Spinal cord (tissue), 10 donors: ENCODE measurements around the gene KLF1. TPM values are rescaled to one million over a fixed set of nuclear protein-coding genes. Genes with fewer than 3 reads are reported as not detected.
A peak's percentile ranks its signal among the peaks of the same experiment; 100 is the strongest.

Experiments
- DNase-seq, 6 donors: peaks; one replicate each; pipeline versions ENCODE4 v3.0.0 to v3.0.0-alpha.2; 2013 to 2015; ENCODE audit warnings: low spot score in 6 of 6, low read depth in 4 of 6
- H3K27ac ChIP-seq: one replicate; pipeline ENCODE4 v1.5.1; 2013; ENCODE audit warnings: low read depth, low read length, control low read depth
- H3K27me3 ChIP-seq: one replicate; pipeline ENCODE4 v1.6.1; 2013; ENCODE audit warnings: low read length; ENCODE audit not compliant: control insufficient read depth, insufficient read depth
- H3K36me3 ChIP-seq: one replicate; pipeline ENCODE4 v1.6.1; 2013; ENCODE audit warnings: low read length; ENCODE audit not compliant: control insufficient read depth, insufficient read depth
- H3K4me1 ChIP-seq: one replicate; pipeline ENCODE4 v1.6.1; 2013; ENCODE audit warnings: low read length; ENCODE audit not compliant: control insufficient read depth, insufficient read depth
- H3K4me3 ChIP-seq: one replicate; pipeline ENCODE4 v1.5.1; 2013; ENCODE audit warnings: low read depth, low read length, control low read depth
- H3K9me3 ChIP-seq: one replicate; pipeline ENCODE4 v1.6.1; 2013; ENCODE audit warnings: low read length; ENCODE audit not compliant: control insufficient read depth, insufficient read depth
- WGBS: methylation state at CpG from one replicate; pipeline ENCODE4 v1.1.5; 2013; ENCODE audit warnings: missing lambda C conversion rate; ENCODE audit not compliant: insufficient coverage; 5-methylcytosine and 5-hydroxymethylcytosine counted together
- polyA plus RNA-seq, 2 donors: library from polyadenylated mRNA; unstranded; fragments of 120-200 nt; gene quantifications; one replicate each; pipeline ENCODE4 v1.2.1, GENCODE V29; 2013; ENCODE audit not compliant: insufficient read length in 2 of 2
- total RNA-seq, 2 donors: library from RNA; depleted of rRNA in 1 of 2; stranded (reverse); fragments of 120-200 nt in 1 of 2; fragments of >200 nt in 1 of 2; gene quantifications; one replicate each; pipeline versions ENCODE4 v1.2.3 to v1.2.4, GENCODE V29; 2013 to 2014
- donor health status: healthy.

The KLF1 gene
- total and polyA plus RNA-seq, 4 donors: 0.42 to 3.2 (median 1.3) TPM

DNA sequence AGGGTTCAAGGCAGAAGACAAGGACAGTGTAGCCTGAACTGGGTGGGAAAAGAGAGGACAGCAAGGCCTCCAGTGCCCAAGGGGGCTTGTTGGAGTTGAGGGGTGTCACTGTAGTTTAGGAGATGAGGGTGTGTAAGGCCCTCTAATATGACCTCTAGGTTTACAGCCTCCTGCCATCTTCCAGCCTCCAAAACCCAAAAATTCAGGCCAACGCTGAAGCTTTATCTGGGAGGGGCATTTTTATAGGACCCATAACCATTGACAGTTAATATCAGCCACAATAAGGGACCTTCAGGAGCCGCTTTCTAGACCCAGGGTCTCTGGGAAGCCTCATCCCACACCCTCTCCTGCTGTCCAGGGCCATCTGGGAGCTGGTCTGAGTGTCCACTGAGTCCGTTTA is 2.8 kb downstream of the KLF1 start:
- H3K4me3 ChIP-seq: no peak overlapping the region
- DNase-seq: no peak
- peaks cover 41% of the 10 kb centered on the region for H3K27me3 ChIP-seq
- no peaks in the 10 kb centered on the region for H3K9me3 ChIP-seq
- WGBS: 88% methylated on average over 3 of the region's 3 CpGs
- H3K27ac ChIP-seq: no peak overlapping the region
- peaks cover 2% of the 10 kb centered on the region for H3K36me3 ChIP-seq
- H3K4me1 ChIP-seq: peaks cover 40% of the 10 kb centered on the region

DNA sequence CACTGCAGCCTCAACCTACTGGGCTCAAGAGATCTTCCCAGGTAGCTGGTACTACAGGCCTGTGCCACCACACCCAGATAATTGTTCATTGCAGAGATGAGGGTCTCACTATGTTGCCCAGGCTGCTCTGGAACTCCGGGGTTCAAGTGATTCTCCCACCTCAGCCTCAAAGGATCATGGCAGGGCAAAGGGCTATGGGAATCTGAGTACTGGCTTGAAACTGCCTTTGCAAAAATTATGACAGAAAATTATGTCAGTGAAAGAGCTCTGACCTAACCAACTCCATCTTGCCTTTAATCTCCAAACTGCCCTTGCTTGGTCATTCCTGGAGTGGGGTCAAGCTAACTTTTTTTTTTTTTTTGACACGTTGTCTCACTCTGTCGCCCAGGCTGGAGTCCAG is 4.4 kb downstream of the KLF1 start:
- Histone ChIP-seq H3K27ac (no peak overlapping the region), H3K36me3 (peaks cover 8% of the 10 kb centered on the region), H3K9me3 (no peaks in the 10 kb centered on the region), H3K4me1 (peaks cover 40% of the 10 kb centered on the region), H3K4me3 (no peak overlapping the region), H3K27me3 (peaks cover 41% of the 10 kb centered on the region)
- no peak for DNase-seq
- WGBS: no CpG with 5 or more reads among the region's 3 CpGs

DNA sequence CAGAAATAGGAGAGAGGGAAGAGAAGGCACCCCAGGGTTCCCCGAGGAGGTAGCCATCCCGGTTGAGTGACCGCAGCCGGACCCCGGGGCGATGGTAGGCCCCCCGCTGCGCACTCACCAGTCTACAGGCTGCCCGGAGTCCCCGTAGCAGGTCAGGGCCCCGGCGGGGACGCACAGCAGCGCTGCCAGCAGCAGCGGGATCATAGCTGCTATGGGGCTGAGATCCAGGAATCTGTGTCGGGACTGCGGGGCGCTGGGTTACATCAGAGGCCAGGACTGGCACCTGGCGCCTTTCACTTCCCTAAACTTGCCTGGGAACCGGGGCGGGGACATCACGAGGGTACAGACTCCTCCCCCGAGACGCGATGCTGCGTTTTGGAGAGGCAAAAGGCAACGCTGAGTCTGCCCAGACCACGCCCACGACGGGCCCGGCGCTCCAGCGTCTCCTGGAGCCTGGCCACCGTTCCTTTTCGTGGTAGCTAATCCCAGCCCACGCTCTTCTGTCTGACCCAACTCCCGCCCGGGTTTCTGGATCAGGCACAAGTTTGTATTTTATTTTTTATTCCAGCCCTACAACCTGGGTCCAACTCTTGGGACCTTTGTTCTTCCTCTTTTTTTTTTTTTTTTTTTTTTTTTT is 5.7 kb downstream of the KLF1 start, which contains the start of gene DNASE2:
Gene DNASE2, minus strand, starts transcription at position 278 of the 637 bp plus-strand sequence. Its CDS starts 74 bp downstream, at position 204.
- WGBS: 0% methylated on average over 36 of the region's 38 CpGs
- Histone ChIP-seq H3K27me3 (peaks cover 33% of the 10 kb centered on the region), H3K4me3 (peak within 1 kb of the TSS; percentile 90), H3K9me3 (no peaks in the 10 kb centered on the region), H3K27ac (peak within 1 kb of the TSS; percentile 96), H3K36me3 (peaks cover 9% of the 10 kb centered on the region), H3K4me1 (peaks cover 40% of the 10 kb centered on the region)
- DNase-seq: peak in 5 of 6 donors; percentile 61 to 95 (median 73)

DNA sequence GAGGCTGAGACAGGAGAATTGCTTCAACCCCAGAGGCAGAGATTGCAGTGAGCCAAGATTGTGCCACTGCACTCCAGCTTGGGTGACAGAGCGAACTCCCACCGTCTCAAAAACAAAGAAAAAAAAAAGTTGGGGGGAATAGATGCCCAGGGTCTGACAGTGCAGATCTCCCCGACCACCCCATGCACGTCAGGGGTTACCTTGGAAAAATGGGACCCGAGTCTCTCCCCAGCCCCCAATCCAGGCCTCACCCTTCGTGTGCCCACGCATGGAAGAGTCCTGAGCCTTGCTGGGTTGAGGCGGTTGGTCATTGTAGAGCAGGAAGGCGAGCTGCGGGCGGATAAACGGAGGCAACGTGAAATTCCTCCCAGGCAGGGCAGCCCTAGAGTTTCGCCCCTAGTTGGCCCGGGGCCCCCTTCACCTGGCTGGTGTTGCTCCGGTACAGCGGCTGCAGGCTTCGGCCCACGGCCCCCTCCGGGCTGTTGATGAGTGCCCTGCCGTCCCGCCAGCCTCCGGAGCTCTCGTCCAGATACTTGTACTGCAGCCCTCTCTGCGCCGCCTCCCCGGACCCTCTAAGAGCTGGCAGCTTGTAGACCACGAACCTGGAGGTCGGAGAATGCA is 6.3 kb downstream of the KLF1 start:
- H3K4me3 ChIP-seq: peak overlapping the region; percentile 90
- H3K36me3 ChIP-seq: peaks cover 16% of the 10 kb centered on the region
- peaks cover 27% of the 10 kb centered on the region for H3K27me3 ChIP-seq
- WGBS: 8% methylated on average over 29 of the region's 29 CpGs
- no peaks in the 10 kb centered on the region for H3K9me3 ChIP-seq
- peak in 2 of 6 donors; percentile 71 to 74 for DNase-seq
- H3K27ac ChIP-seq: peak overlapping the region; percentile 96
- H3K4me1 ChIP-seq: peaks cover 34% of the 10 kb centered on the region

DNA sequence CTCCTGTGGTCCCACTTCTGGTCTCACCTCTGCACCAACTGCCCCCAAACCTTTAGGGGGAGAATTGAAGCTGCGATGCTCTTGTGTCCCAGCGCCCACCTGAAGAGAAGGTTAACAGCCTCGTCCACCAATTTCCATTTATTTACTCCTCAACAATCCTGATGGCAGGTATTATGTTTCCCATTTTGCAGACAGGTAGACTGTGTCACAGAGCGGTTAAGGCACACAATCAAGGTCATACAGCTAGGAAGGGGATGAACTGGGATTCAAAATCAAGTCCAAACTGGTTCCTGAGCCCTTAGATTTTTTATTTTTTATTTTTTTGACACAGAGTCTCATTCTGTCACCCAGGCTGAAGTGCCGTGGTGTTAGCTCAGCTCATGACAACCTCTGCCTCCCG is 11.9 kb downstream of the KLF1 start:
- H3K4me3 ChIP-seq: no peak overlapping the region
- 91% methylated on average over 5 of the region's 6 CpGs for WGBS
- peaks cover 65% of the 10 kb centered on the region for H3K36me3 ChIP-seq
- H3K27ac ChIP-seq: no peak overlapping the region
- no peak for DNase-seq
- no peaks in the 10 kb centered on the region for H3K9me3 ChIP-seq
- H3K4me1 ChIP-seq: peaks cover 7% of the 10 kb centered on the region
- H3K27me3 ChIP-seq: no peaks in the 10 kb centered on the region

DNA sequence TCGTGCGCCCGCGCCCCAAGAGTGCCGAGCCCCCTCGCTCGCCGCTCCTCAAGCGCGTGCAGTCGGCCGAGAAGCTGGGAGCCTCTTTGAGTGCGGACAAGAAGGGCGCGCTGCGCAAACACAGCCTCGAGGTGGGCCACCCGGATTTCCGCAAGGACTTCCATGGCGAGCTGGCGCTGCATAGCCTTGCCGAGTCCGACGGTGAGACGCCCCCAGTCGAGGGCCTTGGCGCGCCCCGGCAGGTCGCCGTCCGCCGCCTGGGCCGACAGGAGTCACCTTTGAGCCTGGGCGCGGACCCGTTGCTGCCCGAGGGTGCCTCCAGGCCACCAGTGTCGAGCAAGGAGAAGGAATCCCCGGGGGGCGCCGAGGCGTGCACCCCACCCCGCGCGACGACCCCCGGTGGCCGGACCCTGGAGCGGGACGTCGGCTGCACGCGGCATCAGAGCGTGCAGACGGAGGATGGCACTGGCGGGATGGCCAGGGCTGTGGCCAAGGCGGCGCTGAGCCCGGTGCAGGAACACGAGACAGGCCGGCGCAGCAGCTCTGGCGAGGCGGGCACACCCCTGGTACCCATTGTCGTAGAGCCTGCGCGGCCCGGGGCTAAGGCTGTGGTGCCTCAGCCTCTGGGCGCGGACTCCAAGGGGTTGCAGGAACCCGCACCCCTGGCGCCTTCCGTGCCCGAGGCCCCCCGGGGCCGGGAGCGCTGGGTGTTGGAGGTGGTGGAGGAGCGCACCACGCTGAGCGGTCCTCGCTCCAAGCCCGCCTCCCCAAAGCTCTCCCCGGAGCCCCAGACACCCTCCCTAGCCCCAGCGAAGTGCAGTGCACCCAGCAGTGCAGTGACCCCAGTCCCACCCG is 12.9 kb downstream of the KLF1 start:
- no peak overlapping the region for H3K27ac ChIP-seq
- no peaks in the 10 kb centered on the region for H3K9me3 ChIP-seq
- DNase-seq: no peak
- no peaks in the 10 kb centered on the region for H3K27me3 ChIP-seq
- H3K36me3 ChIP-seq: peaks cover 73% of the 10 kb centered on the region
- H3K4me3 ChIP-seq: no peak overlapping the region
- 89% methylated on average over 76 of the region's 86 CpGs for WGBS
- peaks cover 6% of the 10 kb centered on the region for H3K4me1 ChIP-seq

DNA sequence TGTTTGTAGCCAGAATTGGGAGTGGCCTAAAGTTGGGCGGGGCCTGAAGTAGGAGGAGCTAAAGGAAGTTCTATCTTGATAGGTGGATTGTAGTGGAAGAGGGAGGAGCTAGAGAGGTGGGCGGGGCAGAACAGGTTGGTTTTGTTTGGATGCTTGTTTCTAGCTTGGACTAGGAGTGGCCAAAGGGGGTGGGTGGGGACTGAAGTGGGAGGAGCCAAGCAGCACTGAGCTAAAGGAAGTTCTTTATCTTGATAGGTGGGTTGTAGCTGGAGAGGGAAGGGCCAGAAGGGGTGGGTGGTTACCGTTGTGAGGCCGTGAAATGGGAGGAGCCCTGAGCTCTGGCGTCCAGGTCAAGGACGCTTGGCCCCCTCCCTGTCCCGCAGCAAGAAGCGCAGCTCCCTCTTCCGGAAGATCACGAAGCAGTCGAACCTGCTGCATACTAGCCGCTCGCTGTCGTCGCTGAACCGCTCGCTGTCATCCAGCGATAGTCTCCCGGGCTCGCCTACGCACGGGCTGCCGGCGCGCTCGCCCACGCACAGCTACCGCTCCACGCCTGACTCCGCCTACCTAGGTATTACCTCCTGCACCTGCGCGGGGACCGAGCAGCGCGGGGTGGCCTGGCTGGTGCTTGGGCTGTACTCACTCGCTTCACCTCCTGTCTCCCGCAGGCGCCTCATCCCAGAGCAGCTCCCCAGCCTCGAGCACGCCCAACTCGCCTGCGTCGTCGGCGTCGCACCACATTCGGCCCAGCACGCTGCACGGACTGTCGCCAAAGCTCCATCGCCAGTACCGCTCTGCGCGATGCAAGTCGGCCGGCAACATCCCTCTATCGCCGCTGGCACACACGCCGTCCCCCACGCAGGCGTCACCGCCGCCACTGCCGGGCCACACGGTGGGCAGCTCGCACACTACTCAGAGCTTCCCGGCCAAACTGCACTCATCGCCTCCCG is 13.8 kb downstream of the KLF1 start:
- Histone ChIP-seq H3K36me3 (peaks cover 77% of the 10 kb centered on the region), H3K4me3 (no peak overlapping the region), H3K4me1 (peaks cover 6% of the 10 kb centered on the region), H3K27ac (no peak overlapping the region), H3K9me3 (no peaks in the 10 kb centered on the region), H3K27me3 (no peaks in the 10 kb centered on the region)
- peak in 2 of 6 donors; percentile 22 to 60 for DNase-seq
- 63% methylated on average over 69 of the region's 70 CpGs for WGBS

DNA sequence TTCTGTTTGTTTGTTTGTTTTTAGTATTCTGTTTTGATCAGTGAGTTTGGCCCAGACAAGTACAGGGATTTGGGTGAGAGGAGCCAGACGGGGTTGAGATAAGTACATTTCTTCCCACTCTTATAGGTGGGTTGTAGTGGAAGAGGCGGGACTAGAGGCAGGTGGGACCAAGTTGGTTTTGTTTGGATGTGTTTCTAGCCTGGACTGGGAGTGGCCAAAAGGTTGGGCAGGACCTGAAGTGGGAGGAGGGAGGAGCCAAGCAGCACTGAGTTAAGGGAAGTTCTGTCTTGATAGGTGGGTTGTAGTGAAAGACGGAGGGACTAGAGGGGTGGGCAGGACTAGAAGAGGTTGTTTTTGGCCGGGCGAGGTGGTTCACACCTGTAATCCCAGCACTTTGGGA is 14.7 kb downstream of the KLF1 start:
- 90% methylated on average over 2 of the region's 5 CpGs for WGBS

DNA sequence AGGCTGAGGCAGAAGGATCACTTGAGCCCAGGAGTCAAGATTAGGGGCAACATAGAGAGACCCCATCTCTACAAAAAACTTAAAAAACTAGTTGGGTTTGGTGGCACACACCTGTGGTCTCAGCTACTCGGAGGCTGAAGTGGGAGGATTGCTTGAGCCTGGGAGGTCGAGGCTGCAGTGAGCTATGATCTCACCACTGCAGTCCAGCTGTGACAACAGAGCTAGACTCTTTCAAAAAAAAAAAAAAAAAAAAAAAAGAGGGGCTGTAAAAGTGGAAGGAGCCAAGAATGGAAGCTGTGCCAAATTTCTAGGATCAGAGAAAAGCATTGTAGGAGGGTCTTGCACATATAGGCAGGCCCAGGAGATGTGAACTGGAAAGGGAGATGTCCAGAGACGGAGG is 15.3 kb downstream of the KLF1 start:
- no peaks in the 10 kb centered on the region for H3K9me3 ChIP-seq
- 89% methylated on average over 1 of the region's 3 CpGs for WGBS
- no peak overlapping the region for H3K27ac ChIP-seq
- no peak for DNase-seq
- H3K4me1 ChIP-seq: peaks cover 14% of the 10 kb centered on the region
- peaks cover 89% of the 10 kb centered on the region for H3K36me3 ChIP-seq
- no peaks in the 10 kb centered on the region for H3K27me3 ChIP-seq
- H3K4me3 ChIP-seq: no peak overlapping the region

More for the DNA sequence above, 14.7 kb downstream of the KLF1 start:
- Histone ChIP-seq H3K27ac (no peak overlapping the region), H3K4me1 (peaks cover 11% of the 10 kb centered on the region), H3K9me3 (no peaks in the 10 kb centered on the region), H3K36me3 (peaks cover 86% of the 10 kb centered on the region), H3K4me3 (no peak overlapping the region), H3K27me3 (no peaks in the 10 kb centered on the region)
- DNase-seq: no peak
